Large intestine (tissue), 3 donors: Measurements from ENCODE around the gene TMEM38A. TPM values are rescaled to one million over a fixed set of nuclear protein-coding genes. Genes with fewer than 3 reads are reported as not detected.

Source experiments
- DNase-seq, 2 donors: peaks; one replicate each; pipeline versions ENCODE4 v3.0.0 to v3.0.0-alpha.2; 2013
- H3K27ac ChIP-seq: one replicate; pipeline ENCODE4 v1.5.1; 2013; ENCODE audit warnings: low read length
- H3K27me3 ChIP-seq: 2 replicates; pipeline ENCODE4 v1.6.1; 2013; ENCODE audit warnings: low read length; ENCODE audit not compliant: control insufficient read depth, insufficient read depth
- H3K36me3 ChIP-seq: 2 replicates; pipeline ENCODE4 v1.6.1; 2013; ENCODE audit warnings: low read length; ENCODE audit not compliant: control insufficient read depth, insufficient read depth
- H3K4me1 ChIP-seq: one replicate; pipeline ENCODE4 v1.6.1; 2013; ENCODE audit warnings: low read length; ENCODE audit not compliant: control insufficient read depth, insufficient read depth
- H3K4me3 ChIP-seq: one replicate; pipeline ENCODE4 v1.5.1; 2013; ENCODE audit warnings: low read length
- H3K9me3 ChIP-seq: one replicate; pipeline ENCODE4 v1.6.1; 2013; ENCODE audit warnings: mild to moderate bottlenecking, low read depth, low read length, moderate library complexity; ENCODE audit not compliant: control insufficient read depth
- WGBS: methylation state at CpG from one replicate; pipeline ENCODE4 v1.1.5; 2013; ENCODE audit warnings: low lambda C conversion rate; ENCODE audit not compliant: insufficient coverage; 5-methylcytosine and 5-hydroxymethylcytosine counted together
- polyA plus RNA-seq: library from polyadenylated mRNA; unstranded; fragments of 120-200 nt; gene quantifications from one replicate; pipeline ENCODE4 v1.2.1, GENCODE V29; 2013

TMEM38A gene
- polyA plus RNA-seq, 1 donor = 2.3 TPM

- H3K27me3 ChIP-seq = no peaks in the 10 kb centered on the region
- H3K27ac ChIP-seq = no peak overlapping the region
- peaks cover 16% of the 10 kb centered on the region for H3K36me3 ChIP-seq
- peaks cover 8% of the 10 kb centered on the region for H3K4me1 ChIP-seq
- DNase-seq = no peak
- WGBS = no CpG with 5 or more reads among the region's 7 CpGs
- no peak overlapping the region for H3K4me3 ChIP-seq
- H3K9me3 ChIP-seq = no peaks in the 10 kb centered on the region
These were observed 39.7 kb upstream of the TMEM38A start for GRCh38 chr19:16621165-16621800.

- Histone ChIP-seq H3K27me3 (no peaks in the 10 kb centered on the region), H3K4me3 (no peak overlapping the region), H3K9me3 (no peaks in the 10 kb centered on the region), H3K4me1 (peaks cover 8% of the 10 kb centered on the region), H3K36me3 (peaks cover 16% of the 10 kb centered on the region), H3K27ac (no peak overlapping the region)
- WGBS = no CpG with 5 or more reads among the region's 2 CpGs
- no peak for DNase-seq
These were observed 37.9 kb upstream of the TMEM38A start for GRCh38 chr19:16623066-16623465.

GRCh38 chr19:16623576-16623975, 37.4 kb upstream of the TMEM38A start:
- H3K4me3 ChIP-seq = no peak overlapping the region
- H3K27ac ChIP-seq = no peak overlapping the region
- peaks cover 16% of the 10 kb centered on the region for H3K36me3 ChIP-seq
- no peaks in the 10 kb centered on the region for H3K9me3 ChIP-seq
- no peak for DNase-seq
- WGBS = no CpG with 5 or more reads among the region's 6 CpGs
- no peaks in the 10 kb centered on the region for H3K27me3 ChIP-seq
- H3K4me1 ChIP-seq = peaks cover 8% of the 10 kb centered on the region

GRCh38 chr19:16624236-16624635, 36.7 kb upstream of the TMEM38A start:
- DNase-seq = no peak
- WGBS = no CpG with 5 or more reads among the region's 10 CpGs
- H3K9me3 ChIP-seq = no peaks in the 10 kb centered on the region
- peaks cover 10% of the 10 kb centered on the region for H3K4me1 ChIP-seq
- no peaks in the 10 kb centered on the region for H3K27me3 ChIP-seq
- no peak overlapping the region for H3K27ac ChIP-seq
- no peak overlapping the region for H3K4me3 ChIP-seq
- peaks cover 16% of the 10 kb centered on the region for H3K36me3 ChIP-seq

GRCh38 chr19:16625163-16625958, 35.6 kb upstream of the TMEM38A start:
- Histone ChIP-seq H3K27me3 (no peaks in the 10 kb centered on the region), H3K4me1 (peaks cover 16% of the 10 kb centered on the region), H3K9me3 (no peaks in the 10 kb centered on the region), H3K4me3 (no peak overlapping the region), H3K27ac (no peak overlapping the region), H3K36me3 (peaks cover 16% of the 10 kb centered on the region)
- no peak for DNase-seq
- WGBS = 60% methylated on average over 2 of the region's 16 CpGs

GRCh38 chr19:16626796-16627192, 34.1 kb upstream of the TMEM38A start:
- Histone ChIP-seq H3K36me3 (peaks cover 22% of the 10 kb centered on the region), H3K27ac (peak overlapping the region; percentile 47), H3K27me3 (no peaks in the 10 kb centered on the region), H3K9me3 (no peaks in the 10 kb centered on the region), H3K4me3 (peak overlapping the region; percentile 90), H3K4me1 (peaks cover 10% of the 10 kb centered on the region)
- peak in 1 of 2 donors; percentile 16 for DNase-seq
- WGBS = no CpG with 5 or more reads among the region's 12 CpGs

GRCh38 chr19:16627193-16627927, 33.6 kb upstream of the TMEM38A start:
- H3K4me1 ChIP-seq = peaks cover 10% of the 10 kb centered on the region
- H3K9me3 ChIP-seq = no peaks in the 10 kb centered on the region
- peak overlapping the region; percentile 90 for H3K4me3 ChIP-seq
- peak in 1 of 2 donors; percentile 14 for DNase-seq
- peak overlapping the region; percentile 47 for H3K27ac ChIP-seq
- no peaks in the 10 kb centered on the region for H3K27me3 ChIP-seq
- H3K36me3 ChIP-seq = peaks cover 22% of the 10 kb centered on the region
- no CpG with 5 or more reads among the region's 52 CpGs for WGBS

GRCh38 chr19:16627928-16628182, 33.1 kb upstream of the TMEM38A start:
- H3K36me3 ChIP-seq = peaks cover 22% of the 10 kb centered on the region
- H3K27me3 ChIP-seq = no peaks in the 10 kb centered on the region
- no peak for DNase-seq
- peaks cover 10% of the 10 kb centered on the region for H3K4me1 ChIP-seq
- WGBS = no CpG with 5 or more reads among the region's 38 CpGs
- H3K4me3 ChIP-seq = peak overlapping the region; percentile 90
- H3K9me3 ChIP-seq = no peaks in the 10 kb centered on the region
- no peak overlapping the region for H3K27ac ChIP-seq

- Histone ChIP-seq H3K4me3 (peak within 1 kb of the TSS; percentile 100), H3K27ac (peak within 1 kb of the TSS; percentile 98), H3K27me3 (no peaks in the 10 kb centered on the region), H3K4me1 (peaks cover 10% of the 10 kb centered on the region), H3K36me3 (peaks cover 23% of the 10 kb centered on the region), H3K9me3 (no peaks in the 10 kb centered on the region)
- no CpG with 5 or more reads among the region's 98 CpGs for WGBS
- DNase-seq = peak; percentile 96
These were observed 32.6 kb upstream of the TMEM38A start, which contains the start of gene MED26 for GRCh38 chr19:16628183-16628983. Gene MED26 (minus strand): TSS chr19:16628204. CDS start chr19:16627943, 261 bp downstream.
